Measurements from ENCODE around the gene TBPL1. TPM values are rescaled to one million over a fixed set of nuclear protein-coding genes. Genes with fewer than 3 reads are reported as not detected.

TBPL1 gene
- total and polyA plus RNA-seq, 9 of the 15 experiments (the other 6 are each of a cell fraction or from before 2014, with no cell fraction given): 78.1 to 152 (median 107) TPM

DNA sequence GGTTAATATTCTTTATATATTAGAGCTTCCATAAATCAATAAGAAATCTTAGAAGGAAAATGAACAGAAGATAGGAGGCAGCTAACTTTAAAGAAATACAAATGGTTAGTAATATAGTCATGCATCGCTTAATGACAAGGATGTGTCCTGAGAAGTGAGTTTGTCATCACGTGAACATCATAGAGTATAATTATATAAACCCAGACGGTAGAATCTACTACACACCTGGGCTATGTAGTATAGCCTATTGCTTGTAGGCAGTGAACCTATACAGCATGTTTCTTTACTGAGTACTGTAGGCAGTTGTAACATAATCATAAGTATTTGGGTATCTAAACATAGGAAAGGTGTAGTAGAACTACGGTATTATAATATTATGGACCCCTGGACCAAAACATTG is 14.3 kb downstream of the TBPL1 start:
- Histone ChIP-seq H3K27ac (ENCODE audit: extremely low read depth, low read depth, low read length) (no peak overlapping the region; the same call in 2 of the 3 replicates), H3K9me1 (ENCODE audit: control insufficient read depth, insufficient read depth, low read length) (no peaks in the 10 kb centered on the region), H3K4me3 (no peak overlapping the region), H3K4me1 (replicated peaks in 1 of 2; ENCODE audit: control insufficient read depth in 2 of 2, insufficient read depth in 2 of 2, low read length in 2 of 2) (peaks cover 18 to 41% of the 10 kb centered on the region in 2 experiments; a peak in 4 of 5 replicates), H2AFZ (ENCODE audit: low read depth, low read length) (no peak overlapping the region), H3K79me2 (ENCODE audit: control insufficient read depth, insufficient read depth, low read length) (peaks cover 98% of the 10 kb centered on the region), H3K36me3 (ENCODE audit: control insufficient read depth, insufficient read depth, low read length) (peaks cover 57% of the 10 kb centered on the region; the same call in 1 of the 3 replicates), H3K9me3 (replicated peaks; ENCODE audit: control insufficient read depth, insufficient read depth, low read depth, low read length) (no peaks in the 10 kb centered on the region), H3K9ac (ENCODE audit: insufficient read depth in 1 of 2, low read depth in 2 of 2, low read length in 2 of 2) (no peak overlapping the region), H4K20me1 (replicated peaks; ENCODE audit: control insufficient read depth, insufficient read depth, low read length) (no peaks in the 10 kb centered on the region; the same call in none of the 2 replicates), H3K4me2 (ENCODE audit: insufficient read depth, low read length) (no peak overlapping the region), H3K27me3 (ENCODE audit: control insufficient read depth in 2 of 2, insufficient read depth in 2 of 2, low read length in 2 of 2) (no peaks in the 10 kb centered on the region)
- FAIRE-seq (no peak), ATAC-seq (peak; percentile 16; the same call in 2 of the 3 replicates), DNase-seq (ENCODE audit: extremely low read depth in 1 of 4, low spot score in 3 of 4) (no peak)
- POLR2A ChIA-PET: interaction anchor here (0.5 to 2.3 kb wide), 6 partner anchors 9 to 898 kb away, joined by 4 to 11 read pairs (median 4); no protein-coding TSS in a partner anchor
- BruUV-seq (replicated peaks): no TSS peak
- WGBS (ENCODE audit: insufficient coverage, low coverage, missing lambda C conversion rate): 82% methylated on average over 4 of the region's 4 CpGs
- in situ Hi-C loops (cut with MboI): no loop called here
- CTCF ChIA-PET (ENCODE audit: low intra/inter-chr PET ratio): no interaction called here
- intact Hi-C loops (cut with micrococcal nuclease): no loop called here
- TF ChIP-seq, protein P1, sequence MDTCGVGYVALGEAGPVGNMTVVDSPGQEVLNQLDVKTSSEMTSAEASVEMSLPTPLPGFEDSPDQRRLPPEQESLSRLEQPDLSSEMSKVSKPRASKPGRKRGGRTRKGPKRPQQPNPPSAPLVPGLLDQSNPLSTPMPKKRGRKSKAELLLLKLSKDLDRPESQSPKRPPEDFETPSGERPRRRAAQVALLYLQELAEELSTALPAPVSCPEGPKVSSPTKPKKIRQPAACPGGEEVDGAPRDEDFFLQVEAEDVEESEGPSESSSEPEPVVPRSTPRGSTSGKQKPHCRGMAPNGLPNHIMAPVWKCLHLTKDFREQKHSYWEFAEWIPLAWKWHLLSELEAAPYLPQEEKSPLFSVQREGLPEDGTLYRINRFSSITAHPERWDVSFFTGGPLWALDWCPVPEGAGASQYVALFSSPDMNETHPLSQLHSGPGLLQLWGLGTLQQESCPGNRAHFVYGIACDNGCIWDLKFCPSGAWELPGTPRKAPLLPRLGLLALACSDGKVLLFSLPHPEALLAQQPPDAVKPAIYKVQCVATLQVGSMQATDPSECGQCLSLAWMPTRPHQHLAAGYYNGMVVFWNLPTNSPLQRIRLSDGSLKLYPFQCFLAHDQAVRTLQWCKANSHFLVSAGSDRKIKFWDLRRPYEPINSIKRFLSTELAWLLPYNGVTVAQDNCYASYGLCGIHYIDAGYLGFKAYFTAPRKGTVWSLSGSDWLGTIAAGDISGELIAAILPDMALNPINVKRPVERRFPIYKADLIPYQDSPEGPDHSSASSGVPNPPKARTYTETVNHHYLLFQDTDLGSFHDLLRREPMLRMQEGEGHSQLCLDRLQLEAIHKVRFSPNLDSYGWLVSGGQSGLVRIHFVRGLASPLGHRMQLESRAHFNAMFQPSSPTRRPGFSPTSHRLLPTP (IDR thresholded peaks at IDR 0.05; ENCODE audit: borderline replicate concordance, extremely low read depth, insufficient read length): no peak
- no peak for TF ChIP-seq ZNF77 (CRISPR knock-in tag; IDR thresholded peaks at IDR 0.05)
- TF ChIP-seq CC2D1A (IDR thresholded peaks at IDR 0.05): no peak
- TF ChIP-seq ZFX (CRISPR knock-in tag; IDR thresholded peaks at IDR 0.05): no peak
- TF ChIP-seq RBM34 (IDR thresholded peaks at IDR 0.05; ENCODE audit: borderline replicate concordance, insufficient read depth, low read length): no peak
- no peak for TF ChIP-seq HDAC8 (tag; IDR thresholded peaks at IDR 0.05)
- TF ChIP-seq BDP1 (IDR thresholded peaks at IDR 0.05; ENCODE audit: insufficient read depth, insufficient read length): no peak
- no peak for TF ChIP-seq ZC3H4 (CRISPR knock-in tag; IDR thresholded peaks at IDR 0.05; ENCODE audit: borderline replicate concordance)
- TF ChIP-seq, protein P2, sequence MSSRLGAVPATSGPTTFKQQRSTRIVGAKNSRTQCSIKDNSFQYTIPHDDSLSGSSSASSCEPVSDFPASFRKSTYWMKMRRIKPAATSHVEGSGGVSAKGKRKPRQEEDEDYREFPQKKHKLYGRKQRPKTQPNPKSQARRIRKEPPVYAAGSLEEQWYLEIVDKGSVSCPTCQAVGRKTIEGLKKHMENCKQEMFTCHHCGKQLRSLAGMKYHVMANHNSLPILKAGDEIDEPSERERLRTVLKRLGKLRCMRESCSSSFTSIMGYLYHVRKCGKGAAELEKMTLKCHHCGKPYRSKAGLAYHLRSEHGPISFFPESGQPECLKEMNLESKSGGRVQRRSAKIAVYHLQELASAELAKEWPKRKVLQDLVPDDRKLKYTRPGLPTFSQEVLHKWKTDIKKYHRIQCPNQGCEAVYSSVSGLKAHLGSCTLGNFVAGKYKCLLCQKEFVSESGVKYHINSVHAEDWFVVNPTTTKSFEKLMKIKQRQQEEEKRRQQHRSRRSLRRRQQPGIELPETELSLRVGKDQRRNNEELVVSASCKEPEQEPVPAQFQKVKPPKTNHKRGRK (tag; IDR thresholded peaks at IDR 0.05): no peak
- no peak for TF ChIP-seq PHB2 (IDR thresholded peaks at IDR 0.05; ENCODE audit: low read depth)
- no peak for TF ChIP-seq HNRNPH1 (optimal IDR thresholded peaks at IDR 0.05; ENCODE audit: low read depth, low read length)
- no peak for TF ChIP-seq ZBTB7A (IDR thresholded peaks at IDR 0.05; ENCODE audit: borderline replicate concordance, control insufficient read depth, low read depth, low read length)
- TF ChIP-seq POLR3G (IDR thresholded peaks at IDR 0.05; ENCODE audit: extremely low read depth, insufficient read length, insufficient replicate concordance): no peak

Data from K562 (cell line).